ENCODE results near the gene NUP210L.

The NUP210L gene

DNA sequence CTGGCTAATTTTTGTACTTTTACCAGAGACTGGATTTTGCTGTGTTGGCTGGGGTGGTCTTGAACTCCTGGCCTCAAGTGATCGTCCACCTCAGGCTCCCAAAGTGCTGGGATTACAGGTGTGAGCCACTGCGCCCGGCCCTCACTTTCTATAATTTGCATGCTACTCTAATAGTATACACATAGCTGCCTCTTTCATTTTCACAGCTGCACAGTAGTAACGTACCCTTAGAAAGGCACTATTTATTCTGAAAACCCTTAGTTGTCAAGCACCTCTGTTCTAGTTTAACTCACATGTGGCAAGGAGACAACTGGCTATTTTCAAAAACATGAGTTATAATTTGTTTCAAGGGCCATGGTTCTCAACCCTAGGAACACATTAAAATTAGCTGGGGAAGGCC is 19.8 kb upstream of the NUP210L start:
- Histone ChIP-seq H3K79me1 (replicated peaks; ENCODE audit: low read length, poor library complexity, severe bottlenecking) (peaks cover 10% of the 10 kb centered on the region), H3K27me3 (ENCODE audit: control insufficient read depth in 1 of 2, insufficient read depth in 1 of 2, low read length in 2 of 2) (no peaks in the 10 kb centered on the region), H2AK5ac (ENCODE audit: low read length, severe bottlenecking) (no peak overlapping the region), H3K4ac (ENCODE audit: low read depth in 1 of 2, low read length in 2 of 2) (no peak overlapping the region), H3K18ac (ENCODE audit: low read depth in 1 of 2, low read length in 2 of 2) (no peak overlapping the region), H3K9me3 (ENCODE audit: control insufficient read depth, low read length) (no peaks in the 10 kb centered on the region), H4K8ac (ENCODE audit: low read length) (no peak overlapping the region), H3K4me1 (ENCODE audit: control insufficient read depth, insufficient read depth, low read depth, low read length) (peaks cover 14% of the 10 kb centered on the region), H3K4me3 (ENCODE audit: insufficient read depth in 1 of 2, low read depth in 1 of 2, low read length in 2 of 2) (no peak overlapping the region), H2BK120ac (ENCODE audit: low read depth, low read length) (no peak overlapping the region), H2BK5ac (ENCODE audit: low read depth, low read length, poor library complexity, severe bottlenecking) (no peak overlapping the region), H3K36me3 (ENCODE audit: control insufficient read depth in 1 of 2, insufficient read depth in 2 of 2, low read depth in 1 of 2, low read length in 2 of 2) (peaks cover 39 to 60% of the 10 kb centered on the region in 2 experiments), H3K4me2 (ENCODE audit: low read length, poor library complexity, severe bottlenecking) (no peak overlapping the region), H3K9ac (ENCODE audit: low read length) (no peak overlapping the region), H2BK15ac (ENCODE audit: low read depth, poor library complexity, severe bottlenecking) (no peak overlapping the region), H3K27ac (ENCODE audit: low read length, poor library complexity, severe bottlenecking) (no peak overlapping the region), H3K23ac (ENCODE audit: low read length in 2 of 2) (no peak overlapping the region), H4K91ac (ENCODE audit: low read length) (no peak overlapping the region), H2AFZ (ENCODE audit: low read depth, low read length) (no peak overlapping the region), H2BK12ac (ENCODE audit: low read length in 2 of 2) (no peak overlapping the region), H3K14ac (ENCODE audit: low read length in 2 of 2) (no peak overlapping the region)
- 95% methylated on average over 4 of the region's 4 CpGs for WGBS
- DNase-seq, result no peak

DNA sequence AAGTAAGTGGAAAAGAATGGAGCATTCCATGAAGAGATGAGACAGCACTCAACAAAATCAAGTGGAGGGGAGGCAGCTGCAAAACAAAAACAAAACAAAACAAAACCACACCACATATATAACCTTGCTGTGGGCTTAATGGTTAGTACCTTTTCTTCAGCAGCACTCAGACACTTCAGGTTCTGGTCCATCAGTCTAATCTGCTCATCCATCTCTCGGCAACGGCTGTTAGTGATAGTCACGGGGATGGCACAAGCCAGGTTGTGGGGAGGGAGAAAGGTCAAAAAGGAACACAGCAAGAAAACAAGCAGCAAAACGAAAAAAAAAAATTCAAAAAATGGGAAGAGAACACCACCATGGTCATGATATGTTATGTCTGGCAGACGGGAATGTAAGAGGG is 17.0 kb upstream of the NUP210L start:
- Histone ChIP-seq H2AFZ (ENCODE audit: low read depth, low read length) (no peak overlapping the region), H3K36me3 (ENCODE audit: control insufficient read depth in 1 of 2, insufficient read depth in 2 of 2, low read depth in 1 of 2, low read length in 2 of 2) (peaks cover 46 to 80% of the 10 kb centered on the region in 2 experiments), H3K4ac (ENCODE audit: low read depth in 1 of 2, low read length in 2 of 2) (no peak overlapping the region), H3K27me3 (ENCODE audit: control insufficient read depth in 1 of 2, insufficient read depth in 1 of 2, low read length in 2 of 2) (no peaks in the 10 kb centered on the region), H3K9me3 (ENCODE audit: control insufficient read depth, low read length) (no peaks in the 10 kb centered on the region), H2BK12ac (ENCODE audit: low read length in 2 of 2) (no peak overlapping the region), H3K23ac (ENCODE audit: low read length in 2 of 2) (no peak overlapping the region), H3K14ac (ENCODE audit: low read length in 2 of 2) (no peak overlapping the region), H2BK120ac (ENCODE audit: low read depth, low read length) (no peak overlapping the region), H3K79me1 (replicated peaks; ENCODE audit: low read length, poor library complexity, severe bottlenecking) (peaks cover 21% of the 10 kb centered on the region), H3K9ac (ENCODE audit: low read length) (peak overlapping the region; percentile 42), H3K27ac (ENCODE audit: low read length, poor library complexity, severe bottlenecking) (no peak overlapping the region), H2AK5ac (ENCODE audit: low read length, severe bottlenecking) (no peak overlapping the region), H3K4me1 (ENCODE audit: control insufficient read depth, insufficient read depth, low read depth, low read length) (peaks cover 2% of the 10 kb centered on the region), H3K18ac (ENCODE audit: low read depth in 1 of 2, low read length in 2 of 2) (no peak overlapping the region), H2BK5ac (ENCODE audit: low read depth, low read length, poor library complexity, severe bottlenecking) (no peak overlapping the region), H2BK15ac (ENCODE audit: low read depth, poor library complexity, severe bottlenecking) (no peak overlapping the region), H4K8ac (ENCODE audit: low read length) (no peak overlapping the region), H3K4me2 (ENCODE audit: low read length, poor library complexity, severe bottlenecking) (no peak overlapping the region), H3K4me3 (ENCODE audit: insufficient read depth in 1 of 2, low read depth in 1 of 2, low read length in 2 of 2) (no peak overlapping the region), H4K91ac (ENCODE audit: low read length) (no peak overlapping the region)
- 98% methylated on average over 5 of the region's 5 CpGs for WGBS
- no peak for DNase-seq

DNA sequence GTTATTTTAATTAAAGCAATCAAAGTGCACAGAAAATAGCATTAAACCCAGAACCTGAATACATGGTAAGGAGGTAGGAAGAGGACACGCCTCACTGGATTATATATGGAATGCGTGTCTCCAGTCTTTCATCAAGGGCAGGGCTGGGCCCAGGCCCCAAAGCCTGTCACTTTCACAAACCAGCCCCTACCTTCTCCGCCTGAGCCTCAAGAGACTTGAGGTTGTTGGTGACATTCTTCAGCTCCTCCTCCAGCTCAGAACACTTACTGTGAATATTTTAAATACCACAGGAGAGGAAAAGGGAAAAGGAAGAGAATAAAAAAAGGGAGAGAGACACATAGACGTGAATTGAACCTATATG is 16.3 kb upstream of the NUP210L start:
- Histone ChIP-seq H3K27ac (ENCODE audit: low read length, poor library complexity, severe bottlenecking) (no peak overlapping the region), H3K36me3 (ENCODE audit: control insufficient read depth in 1 of 2, insufficient read depth in 2 of 2, low read depth in 1 of 2, low read length in 2 of 2) (peaks cover 52 to 86% of the 10 kb centered on the region in 2 experiments), H3K9ac (ENCODE audit: low read length) (peak overlapping the region; percentile 42), H3K4ac (ENCODE audit: low read depth in 1 of 2, low read length in 2 of 2) (no peak overlapping the region), H2BK12ac (ENCODE audit: low read length in 2 of 2) (no peak overlapping the region), H4K91ac (ENCODE audit: low read length) (no peak overlapping the region), H4K8ac (ENCODE audit: low read length) (no peak overlapping the region), H2BK120ac (ENCODE audit: low read depth, low read length) (no peak overlapping the region), H2AFZ (ENCODE audit: low read depth, low read length) (no peak overlapping the region), H3K4me1 (ENCODE audit: control insufficient read depth, insufficient read depth, low read depth, low read length) (peaks cover 2% of the 10 kb centered on the region), H3K18ac (ENCODE audit: low read depth in 1 of 2, low read length in 2 of 2) (no peak overlapping the region), H2BK15ac (ENCODE audit: low read depth, poor library complexity, severe bottlenecking) (no peak overlapping the region), H3K4me3 (ENCODE audit: insufficient read depth in 1 of 2, low read depth in 1 of 2, low read length in 2 of 2) (no peak overlapping the region), H2AK5ac (ENCODE audit: low read length, severe bottlenecking) (no peak overlapping the region), H2BK5ac (ENCODE audit: low read depth, low read length, poor library complexity, severe bottlenecking) (no peak overlapping the region), H3K23ac (ENCODE audit: low read length in 2 of 2) (no peak overlapping the region), H3K4me2 (ENCODE audit: low read length, poor library complexity, severe bottlenecking) (no peak overlapping the region), H3K9me3 (ENCODE audit: control insufficient read depth, low read length) (no peaks in the 10 kb centered on the region), H3K79me1 (replicated peaks; ENCODE audit: low read length, poor library complexity, severe bottlenecking) (peaks cover 23% of the 10 kb centered on the region), H3K14ac (ENCODE audit: low read length in 2 of 2) (no peak overlapping the region), H3K27me3 (ENCODE audit: control insufficient read depth in 1 of 2, insufficient read depth in 1 of 2, low read length in 2 of 2) (no peaks in the 10 kb centered on the region)
- no peak for DNase-seq
- WGBS, result 87% methylated on average over 3 of the region's 4 CpGs

DNA sequence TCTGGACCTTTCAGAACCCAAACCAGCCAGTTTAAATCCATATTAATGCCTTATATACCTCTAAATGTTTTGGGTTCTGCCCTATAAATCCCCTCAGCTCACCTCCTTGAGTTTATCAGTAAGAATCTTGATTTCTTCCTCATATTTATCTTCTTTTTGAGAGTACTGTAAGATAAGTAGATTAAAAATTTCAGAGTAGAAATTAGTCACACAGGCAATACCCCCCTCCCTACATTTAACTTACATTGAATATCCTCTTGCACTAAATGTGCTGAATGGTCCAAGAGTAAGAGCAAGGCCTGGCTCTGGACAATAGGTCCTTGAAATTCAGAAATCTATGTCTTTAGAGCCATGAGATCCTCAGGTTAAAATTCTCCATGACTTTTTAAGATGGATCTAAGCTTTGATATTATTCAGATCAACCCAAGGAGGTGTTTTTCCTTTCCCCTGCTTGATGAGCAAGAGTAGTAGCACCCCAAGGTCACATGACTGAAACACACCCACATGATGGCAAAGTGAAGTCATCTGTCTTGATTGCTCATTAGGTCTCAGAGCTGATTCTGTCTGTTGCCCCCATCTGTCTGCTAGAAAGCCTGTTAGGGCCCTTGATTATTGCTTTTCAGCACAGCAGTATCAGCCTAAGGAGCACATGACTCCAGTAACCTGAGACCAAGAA is 15.8 kb upstream of the NUP210L start:
- Histone ChIP-seq H3K23ac (ENCODE audit: low read length in 2 of 2) (no peak overlapping the region), H2BK15ac (ENCODE audit: low read depth, poor library complexity, severe bottlenecking) (no peak overlapping the region), H3K18ac (ENCODE audit: low read depth in 1 of 2, low read length in 2 of 2) (no peak overlapping the region), H3K79me1 (replicated peaks; ENCODE audit: low read length, poor library complexity, severe bottlenecking) (peaks cover 24% of the 10 kb centered on the region), H4K91ac (ENCODE audit: low read length) (no peak overlapping the region), H2BK12ac (ENCODE audit: low read length in 2 of 2) (no peak overlapping the region), H2AK5ac (ENCODE audit: low read length, severe bottlenecking) (no peak overlapping the region), H3K4me3 (ENCODE audit: insufficient read depth in 1 of 2, low read depth in 1 of 2, low read length in 2 of 2) (no peak overlapping the region), H3K14ac (ENCODE audit: low read length in 2 of 2) (no peak overlapping the region), H3K4me2 (ENCODE audit: low read length, poor library complexity, severe bottlenecking) (no peak overlapping the region), H3K4ac (ENCODE audit: low read depth in 1 of 2, low read length in 2 of 2) (no peak overlapping the region), H3K36me3 (ENCODE audit: control insufficient read depth in 1 of 2, insufficient read depth in 2 of 2, low read depth in 1 of 2, low read length in 2 of 2) (peaks cover 50 to 87% of the 10 kb centered on the region in 2 experiments), H3K9me3 (ENCODE audit: control insufficient read depth, low read length) (no peaks in the 10 kb centered on the region), H2AFZ (ENCODE audit: low read depth, low read length) (no peak overlapping the region), H3K9ac (ENCODE audit: low read length) (peak overlapping the region; percentile 42), H3K27me3 (ENCODE audit: control insufficient read depth in 1 of 2, insufficient read depth in 1 of 2, low read length in 2 of 2) (no peaks in the 10 kb centered on the region), H3K27ac (ENCODE audit: low read length, poor library complexity, severe bottlenecking) (no peak overlapping the region), H2BK5ac (ENCODE audit: low read depth, low read length, poor library complexity, severe bottlenecking) (no peak overlapping the region), H3K4me1 (ENCODE audit: control insufficient read depth, insufficient read depth, low read depth, low read length) (no peaks in the 10 kb centered on the region), H4K8ac (ENCODE audit: low read length) (no peak overlapping the region), H2BK120ac (ENCODE audit: low read depth, low read length) (no peak overlapping the region)
- DNase-seq, result no peak

Data from mesenchymal stem cell (in vitro differentiated cells and primary cell).